SK-N-MC (cell line): Measurements from ENCODE around the gene CTNNA1.

Source experiments
- EZH2 ChIP-seq: fragments of 200-600 bp; sonication (generic); IDR thresholded peaks from one replicate; pipeline ENCODE4 v1.6.1; 2017; ENCODE audit warnings: antibody characterized with exemption
- POLR2AphosphoS5 ChIP-seq: IDR thresholded peaks from 2 replicates; pipeline ENCODE4 v1.6.1; 2012; ENCODE audit warnings: mild to moderate bottlenecking, low read depth, low read length, borderline replicate concordance

GRCh38 chr5:138720840-138721239 is 32.4 kb upstream of the CTNNA1 start:
- TF ChIP-seq POLR2AphosphoS5, result no peak
- TF ChIP-seq EZH2, result no peak
